Panc1 (cell line): ENCODE measurements around the gene P4HTM. TPM values are rescaled to one million over a fixed set of nuclear protein-coding genes. Genes with fewer than 3 reads are reported as not detected.

Experiments used
- ATAC-seq: fragments of 200-7000 bp; cut with Tn5 transposase; 2 replicates; pipeline ENCODE4 v1.9.1; 2020; ENCODE audit warnings: mild to moderate bottlenecking, moderate library complexity
- BruUV-seq: library from RNA; stranded (reverse); fragments of 400-500 nt; replicated peaks from 2 replicates; lab custom pipeline; 2021; lab: Mats Ljungman, UMichigan
- CTCF ChIA-PET: fragments of 300-600 bp; sonication (Branson Sonifier 250); formaldehyde crosslinking; loops from one replicate; lab custom pipeline; 2022; ENCODE audit warnings: antibody characterized with exemption; lab: Charles Lee
- POLR2A ChIA-PET: fragments of 300-600 bp; sonication (Branson Sonifier 250); formaldehyde crosslinking; loops from one replicate; lab custom pipeline; 2022; ENCODE audit warnings: antibody characterized with exemption; lab: Charles Lee
- DNase-seq: peaks from one replicate; pipeline ENCODE4 v3.0.0-alpha.2; 2010; ENCODE audit warnings: low read depth, low spot score
- H3K27ac ChIP-seq: 2 replicates; pipeline ENCODE4 v1.5.1; 2011; ENCODE audit warnings: mild to moderate bottlenecking, low read length, inconsistent platforms
- H3K27me3 ChIP-seq: fragments of 200-500 bp; sonication (Bioruptor generic); 2 replicates; pipeline ENCODE4 v1.6.0; 2014; ENCODE audit warnings: low read length, inconsistent platforms; ENCODE audit not compliant: control insufficient read depth, insufficient read depth
- H3K36me3 ChIP-seq: fragments of 200-500 bp; sonication (Bioruptor generic); 2 replicates; pipeline ENCODE4 v1.5.1; 2014; ENCODE audit warnings: inconsistent platforms, mild to moderate bottlenecking, low read length, moderate library complexity; ENCODE audit not compliant: control insufficient read depth, insufficient read depth
- H3K4me1 ChIP-seq: 2 replicates; pipeline ENCODE4 v1.5.1; 2011; ENCODE audit warnings: inconsistent platforms, mild to moderate bottlenecking, low read length, moderate library complexity; ENCODE audit not compliant: control insufficient read depth, insufficient read depth
- H3K4me3 ChIP-seq, 2 experiments: 2 replicates each; pipeline ENCODE4 v1.5.1; 2011 to 2012; ENCODE audit warnings: low read depth in 2 of 2, low read length in 2 of 2, mild to moderate bottlenecking in 2 of 2, inconsistent platforms in 1 of 2, moderate library complexity in 1 of 2
- H3K9me3 ChIP-seq: fragments of 200-500 bp; sonication (Bioruptor generic); 2 replicates; pipeline ENCODE4 v1.5.1; 2014; ENCODE audit warnings: low read depth, mild to moderate bottlenecking, inconsistent platforms, low read length, moderate library complexity; ENCODE audit not compliant: control insufficient read depth, insufficient read depth
- POLR2AphosphoS5 ChIP-seq: IDR thresholded peaks from 2 replicates; pipeline ENCODE4 v1.6.1; 2012; ENCODE audit warnings: mild to moderate bottlenecking, low read depth, low read length, moderate library complexity
- in situ Hi-C: cut with HindIII; loops from 2 replicates; pipeline ENCODE4 v1.10.0; 2016; ENCODE audit warnings: low sequenced_read_pairs, low pct_unique_long_range_greater_than_20kb
- intact Hi-C: fragments of 100-400 bp; cut with micrococcal nuclease; formaldehyde crosslinking; loops from one replicate; pipeline ENCODE4 v1.10.0; 2022; ENCODE audit not compliant: unreplicated experiment
- microRNA-seq: library from miRNA; unstranded; fragments of <30 nt; microRNA quantifications from one replicate; pipeline ENCODE4 v1.1.0, GENCODE V29; 2020; ENCODE audit not compliant: unreplicated experiment
- total RNA-seq: library from RNA; stranded (reverse); gene quantifications from one replicate; pipeline ENCODE4 v1.2.1, GENCODE V29; 2021; ENCODE audit not compliant: unreplicated experiment

The P4HTM gene
- total RNA-seq, 1 experiment from 2014 or later = 28.3 TPM

- H3K4me1 ChIP-seq = no peaks in the 10 kb centered on the region
- no peak overlapping the region for H3K27ac ChIP-seq
- BruUV-seq = no TSS peak
- CTCF ChIA-PET = no interaction called here
- POLR2A ChIA-PET = no interaction called here
- intact Hi-C loops = no loop called here
- peaks cover 3% of the 10 kb centered on the region; the same call in 1 of the 2 replicates for H3K36me3 ChIP-seq
- H3K9me3 ChIP-seq = no peaks in the 10 kb centered on the region
- no peak for TF ChIP-seq POLR2AphosphoS5
- H3K4me3 ChIP-seq = no peak overlapping the region
- DNase-seq (no peak), ATAC-seq (no peak)
- in situ Hi-C loops = no loop called here
- no peaks in the 10 kb centered on the region for H3K27me3 ChIP-seq
These were observed 64.4 kb downstream of the P4HTM start for GRCh38 chr3:49054344-49054862.

Small RNAs within 50 kb of the gene (microRNA-seq; reads per million reads assigned to microRNA genes)
- gene MIR191 (31,770 reads per million, percentile 99 among the genes with 10 or more reads in this experiment), gene MIR425 (19,994 reads per million, percentile 98 among the genes with 10 or more reads in this experiment)

Other genes starting within 250 kb of the P4HTM start
- gene PRKAR2A, start 142.4 kb upstream of the P4HTM start, total RNA-seq = 85.4 TPM
- 12.2 TPM for gene SLC25A20, start 91.4 kb upstream of the P4HTM start, total RNA-seq
- gene ARIH2, start 71.4 kb upstream of the P4HTM start, total RNA-seq = 77.0 TPM
- 142 TPM for gene WDR6, start 17.1 kb downstream of the P4HTM start, total RNA-seq
- 22.5 TPM for gene DALRD3, start 28.3 kb downstream of the P4HTM start, total RNA-seq
- 101 TPM for gene NDUFAF3, start 31.9 kb downstream of the P4HTM start, total RNA-seq
- 149 TPM for gene IMPDH2, start 39.2 kb downstream of the P4HTM start, total RNA-seq
- 79.9 TPM for gene QRICH1, start 103.8 kb downstream of the P4HTM start, total RNA-seq
- 186 TPM for gene QARS1, start 114.5 kb downstream of the P4HTM start, total RNA-seq
- gene USP19, start 130.6 kb downstream of the P4HTM start, total RNA-seq = 60.6 TPM
- 189 TPM for gene LAMB2, start 142.8 kb downstream of the P4HTM start, total RNA-seq
- 14.1 TPM for gene CCDC71, start 176.1 kb downstream of the P4HTM start, total RNA-seq
- gene KLHDC8B, start 181.4 kb downstream of the P4HTM start, total RNA-seq = 6.8 TPM